ENCODE measurements around the gene ARIH1. TPM values are rescaled to one million over a fixed set of nuclear protein-coding genes. Genes with fewer than 3 reads are reported as not detected.

The ARIH1 gene
- total and polyA plus RNA-seq, 2 experiments from 2014 or later: 30.5 to 48.6 TPM

DNA sequence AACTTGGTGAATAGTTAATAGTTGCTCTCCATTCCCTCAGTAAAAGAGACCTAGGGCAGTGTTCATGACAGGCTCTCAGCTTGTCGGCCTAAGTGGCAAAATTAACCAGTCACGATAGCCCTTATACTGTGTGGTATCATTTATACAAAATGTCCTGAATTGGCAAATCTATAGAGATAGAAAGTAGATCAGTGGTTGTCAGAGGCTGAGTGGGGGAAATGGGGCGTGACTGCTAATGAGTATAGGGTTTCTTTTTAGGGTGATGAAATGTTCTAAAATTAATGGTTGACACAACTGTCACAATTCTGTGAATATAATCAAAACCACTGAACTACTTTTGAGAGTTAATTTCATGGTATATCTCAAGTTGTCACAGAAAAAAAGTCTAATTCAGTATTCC lies 20.9 kb downstream of the ARIH1 start (continued):
- TF ChIP-seq, protein P1, sequence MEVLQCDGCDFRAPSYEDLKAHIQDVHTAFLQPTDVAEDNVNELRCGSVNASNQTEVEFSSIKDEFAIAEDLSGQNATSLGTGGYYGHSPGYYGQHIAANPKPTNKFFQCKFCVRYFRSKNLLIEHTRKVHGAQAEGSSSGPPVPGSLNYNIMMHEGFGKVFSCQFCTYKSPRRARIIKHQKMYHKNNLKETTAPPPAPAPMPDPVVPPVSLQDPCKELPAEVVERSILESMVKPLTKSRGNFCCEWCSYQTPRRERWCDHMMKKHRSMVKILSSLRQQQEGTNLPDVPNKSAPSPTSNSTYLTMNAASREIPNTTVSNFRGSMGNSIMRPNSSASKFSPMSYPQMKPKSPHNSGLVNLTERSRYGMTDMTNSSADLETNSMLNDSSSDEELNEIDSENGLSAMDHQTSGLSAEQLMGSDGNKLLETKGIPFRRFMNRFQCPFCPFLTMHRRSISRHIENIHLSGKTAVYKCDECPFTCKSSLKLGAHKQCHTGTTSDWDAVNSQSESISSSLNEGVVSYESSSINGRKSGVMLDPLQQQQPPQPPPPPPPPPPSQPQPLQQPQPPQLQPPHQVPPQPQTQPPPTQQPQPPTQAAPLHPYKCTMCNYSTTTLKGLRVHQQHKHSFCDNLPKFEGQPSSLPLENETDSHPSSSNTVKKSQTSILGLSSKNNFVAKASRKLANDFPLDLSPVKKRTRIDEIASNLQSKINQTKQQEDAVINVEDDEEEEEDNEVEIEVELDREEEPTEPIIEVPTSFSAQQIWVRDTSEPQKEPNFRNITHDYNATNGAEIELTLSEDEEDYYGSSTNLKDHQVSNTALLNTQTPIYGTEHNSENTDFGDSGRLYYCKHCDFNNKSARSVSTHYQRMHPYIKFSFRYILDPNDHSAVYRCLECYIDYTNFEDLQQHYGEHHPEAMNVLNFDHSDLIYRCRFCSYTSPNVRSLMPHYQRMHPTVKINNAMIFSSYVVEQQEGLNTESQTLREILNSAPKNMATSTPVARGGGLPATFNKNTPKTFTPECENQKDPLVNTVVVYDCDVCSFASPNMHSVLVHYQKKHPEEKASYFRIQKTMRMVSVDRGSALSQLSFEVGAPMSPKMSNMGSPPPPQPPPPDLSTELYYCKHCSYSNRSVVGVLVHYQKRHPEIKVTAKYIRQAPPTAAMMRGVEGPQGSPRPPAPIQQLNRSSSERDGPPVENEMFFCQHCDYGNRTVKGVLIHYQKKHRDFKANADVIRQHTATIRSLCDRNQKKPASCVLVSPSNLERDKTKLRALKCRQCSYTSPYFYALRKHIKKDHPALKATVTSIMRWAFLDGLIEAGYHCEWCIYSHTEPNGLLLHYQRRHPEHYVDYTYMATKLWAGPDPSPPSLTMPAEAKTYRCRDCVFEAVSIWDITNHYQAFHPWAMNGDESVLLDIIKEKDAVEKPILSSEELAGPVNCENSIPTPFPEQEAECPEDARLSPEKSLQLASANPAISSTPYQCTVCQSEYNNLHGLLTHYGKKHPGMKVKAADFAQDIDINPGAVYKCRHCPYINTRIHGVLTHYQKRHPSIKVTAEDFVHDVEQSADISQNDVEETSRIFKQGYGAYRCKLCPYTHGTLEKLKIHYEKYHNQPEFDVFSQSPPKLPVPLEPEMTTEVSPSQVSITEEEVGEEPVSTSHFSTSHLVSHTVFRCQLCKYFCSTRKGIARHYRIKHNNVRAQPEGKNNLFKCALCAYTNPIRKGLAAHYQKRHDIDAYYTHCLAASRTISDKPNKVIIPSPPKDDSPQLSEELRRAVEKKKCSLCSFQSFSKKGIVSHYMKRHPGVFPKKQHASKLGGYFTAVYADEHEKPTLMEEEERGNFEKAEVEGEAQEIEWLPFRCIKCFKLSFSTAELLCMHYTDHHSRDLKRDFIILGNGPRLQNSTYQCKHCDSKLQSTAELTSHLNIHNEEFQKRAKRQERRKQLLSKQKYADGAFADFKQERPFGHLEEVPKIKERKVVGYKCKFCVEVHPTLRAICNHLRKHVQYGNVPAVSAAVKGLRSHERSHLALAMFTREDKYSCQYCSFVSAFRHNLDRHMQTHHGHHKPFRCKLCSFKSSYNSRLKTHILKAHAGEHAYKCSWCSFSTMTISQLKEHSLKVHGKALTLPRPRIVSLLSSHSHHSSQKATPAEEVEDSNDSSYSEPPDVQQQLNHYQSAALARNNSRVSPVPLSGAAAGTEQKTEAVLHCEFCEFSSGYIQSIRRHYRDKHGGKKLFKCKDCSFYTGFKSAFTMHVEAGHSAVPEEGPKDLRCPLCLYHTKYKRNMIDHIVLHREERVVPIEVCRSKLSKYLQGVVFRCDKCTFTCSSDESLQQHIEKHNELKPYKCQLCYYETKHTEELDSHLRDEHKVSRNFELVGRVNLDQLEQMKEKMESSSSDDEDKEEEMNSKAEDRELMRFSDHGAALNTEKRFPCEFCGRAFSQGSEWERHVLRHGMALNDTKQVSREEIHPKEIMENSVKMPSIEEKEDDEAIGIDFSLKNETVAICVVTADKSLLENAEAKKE (CRISPR knock-in tag; IDR thresholded peaks at IDR 0.05): no peak
- TF ChIP-seq REST (IDR thresholded peaks at IDR 0.05; ENCODE audit: unreplicated experiment): no peak
- TF ChIP-seq CREB1 (CRISPR knock-in tag; IDR thresholded peaks at IDR 0.05; ENCODE audit: low read depth): no peak
- no peak for TF ChIP-seq POLR2AphosphoS5 (IDR thresholded peaks at IDR 0.05; ENCODE audit: low read depth)
- no peak for TF ChIP-seq JUNB (IDR thresholded peaks at IDR 0.05; ENCODE audit: unreplicated experiment)
- no peak for TF ChIP-seq ZNF114 (CRISPR knock-in tag; IDR thresholded peaks at IDR 0.05)
- TF ChIP-seq EZH2 (IDR thresholded peaks at IDR 0.05; ENCODE audit: low read depth, unreplicated experiment): no peak
- TF ChIP-seq STAT1 (IDR thresholded peaks at IDR 0.05; ENCODE audit: unreplicated experiment): no peak
- TF ChIP-seq NANOG (IDR thresholded peaks at IDR 0.05; ENCODE audit: borderline replicate concordance): no peak
